ENCODE results near the gene IRF1. TPM values are rescaled to one million over a fixed set of nuclear protein-coding genes. Genes with fewer than 3 reads are reported as not detected.

IRF1 gene
- total and polyA plus RNA-seq, 4 donors: 32.9 to 141 (median 68.5) TPM

DNA sequence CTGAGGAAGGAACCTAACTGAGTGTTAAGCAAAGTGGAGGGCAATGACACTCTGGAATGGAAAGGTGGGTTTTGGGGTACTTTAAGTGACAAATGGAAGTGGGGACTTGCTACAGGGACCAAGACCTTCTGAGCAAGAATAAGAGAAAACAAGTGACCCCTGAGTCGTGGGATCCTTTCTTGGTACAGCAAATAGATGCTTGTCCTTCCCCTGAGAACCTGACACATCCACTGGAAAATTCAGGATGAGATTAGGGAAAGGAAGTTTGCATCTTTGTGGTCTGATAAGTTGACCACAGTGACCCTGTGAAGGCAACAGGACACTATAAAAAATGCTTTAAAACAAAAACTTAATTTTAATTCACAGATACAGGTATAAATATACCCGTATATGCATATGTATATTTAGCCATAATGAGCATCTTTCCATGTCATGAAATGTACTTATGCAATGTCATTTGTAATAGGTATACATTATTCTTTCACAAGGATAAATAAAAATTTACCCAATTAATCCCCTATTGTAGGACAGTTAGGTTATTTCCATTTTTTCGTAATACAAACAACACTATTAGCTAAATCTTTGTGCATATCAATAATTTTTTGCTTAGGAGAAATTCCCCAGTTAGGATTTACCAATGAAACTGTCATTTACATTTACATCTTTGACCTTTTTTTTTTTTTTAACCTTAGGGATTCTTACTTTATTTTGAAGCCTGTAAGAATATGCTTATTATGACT is 2.0 kb upstream of the IRF1 start:
- TF ChIP-seq, protein P1, sequence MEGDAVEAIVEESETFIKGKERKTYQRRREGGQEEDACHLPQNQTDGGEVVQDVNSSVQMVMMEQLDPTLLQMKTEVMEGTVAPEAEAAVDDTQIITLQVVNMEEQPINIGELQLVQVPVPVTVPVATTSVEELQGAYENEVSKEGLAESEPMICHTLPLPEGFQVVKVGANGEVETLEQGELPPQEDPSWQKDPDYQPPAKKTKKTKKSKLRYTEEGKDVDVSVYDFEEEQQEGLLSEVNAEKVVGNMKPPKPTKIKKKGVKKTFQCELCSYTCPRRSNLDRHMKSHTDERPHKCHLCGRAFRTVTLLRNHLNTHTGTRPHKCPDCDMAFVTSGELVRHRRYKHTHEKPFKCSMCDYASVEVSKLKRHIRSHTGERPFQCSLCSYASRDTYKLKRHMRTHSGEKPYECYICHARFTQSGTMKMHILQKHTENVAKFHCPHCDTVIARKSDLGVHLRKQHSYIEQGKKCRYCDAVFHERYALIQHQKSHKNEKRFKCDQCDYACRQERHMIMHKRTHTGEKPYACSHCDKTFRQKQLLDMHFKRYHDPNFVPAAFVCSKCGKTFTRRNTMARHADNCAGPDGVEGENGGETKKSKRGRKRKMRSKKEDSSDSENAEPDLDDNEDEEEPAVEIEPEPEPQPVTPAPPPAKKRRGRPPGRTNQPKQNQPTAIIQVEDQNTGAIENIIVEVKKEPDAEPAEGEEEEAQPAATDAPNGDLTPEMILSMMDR (IDR thresholded peaks at IDR 0.05; ENCODE audit: control extremely low read depth, extremely low read depth): no peak
- Histone ChIP-seq H3K27me3 (ENCODE audit: control insufficient read depth in 3 of 3, insufficient read depth in 3 of 3, low read length in 2 of 3) (no peaks in the 10 kb centered on the region), H3K36me3 (ENCODE audit: control insufficient read depth in 4 of 4, insufficient read depth in 4 of 4, low read length in 4 of 4) (peaks cover 0 to 6% (median 3%) of the 10 kb centered on the region in 4 donors), H3K9ac (ENCODE audit: insufficient read depth in 1 of 2, low read length in 2 of 2) (no peak overlapping the region), H3K4me1 (ENCODE audit: control insufficient read depth in 5 of 5, insufficient read depth in 5 of 5, low read length in 5 of 5) (peaks cover 10 to 36% (median 21%) of the 10 kb centered on the region in 5 donors), H3K4me3 (no peak overlapping the region), H3K27ac (ENCODE audit: low read depth in 1 of 2, low read length in 1 of 2) (peak overlapping the region in 1 of 2 donors; percentile 94), H3K9me3 (ENCODE audit: control insufficient read depth in 4 of 4, insufficient read depth in 3 of 4, low read length in 3 of 4) (no peaks in the 10 kb centered on the region)
- 85 to 91% methylated on average over 3 of the region's 3 CpGs for WGBS, 2 donors
- ATAC-seq (ENCODE audit: insufficient read depth, low FRiP score): no peak
- DNase-seq: peak in 1 of 3 donors; percentile 2

- TF ChIP-seq, protein P1 (IDR thresholded peaks at IDR 0.05; ENCODE audit: control extremely low read depth, extremely low read depth): no peak
- H3K9ac ChIP-seq (ENCODE audit: insufficient read depth in 1 of 2, low read length in 2 of 2): peak overlapping the region; percentile 57 to 68
- no peaks in the 10 kb centered on the region for H3K9me3 ChIP-seq (ENCODE audit: control insufficient read depth in 4 of 4, insufficient read depth in 3 of 4, low read length in 3 of 4)
- H3K27me3 ChIP-seq (ENCODE audit: control insufficient read depth in 3 of 3, insufficient read depth in 3 of 3, low read length in 2 of 3): no peaks in the 10 kb centered on the region
- peaks cover 8 to 33% (median 21%) of the 10 kb centered on the region in 5 donors for H3K4me1 ChIP-seq (ENCODE audit: control insufficient read depth in 5 of 5, insufficient read depth in 5 of 5, low read length in 5 of 5)
- peak overlapping the region; percentile 24 for H3K4me3 ChIP-seq
- WGBS, 2 donors: 55 to 61% methylated on average over 22 of the region's 22 CpGs
- peaks cover 2 to 15% (median 7%) of the 10 kb centered on the region in 4 donors for H3K36me3 ChIP-seq (ENCODE audit: control insufficient read depth in 4 of 4, insufficient read depth in 4 of 4, low read length in 4 of 4)
- no peak for ATAC-seq (ENCODE audit: insufficient read depth, low FRiP score)
- peak in 1 of 3 donors; percentile 23 for DNase-seq
- H3K27ac ChIP-seq (ENCODE audit: low read depth in 1 of 2, low read length in 1 of 2): peak overlapping the region; percentile 94 to 99
Observed at GRCh38 chr5:132491368-132492364, 1.1 kb upstream of the IRF1 start.

- peaks cover 2 to 40% (median 21%) of the 10 kb centered on the region in 5 donors for H3K4me1 ChIP-seq (ENCODE audit: control insufficient read depth in 5 of 5, insufficient read depth in 5 of 5, low read length in 5 of 5)
- H3K9ac ChIP-seq (ENCODE audit: insufficient read depth in 1 of 2, low read length in 2 of 2): peak overlapping the region; percentile 56 to 57
- H3K9me3 ChIP-seq (ENCODE audit: control insufficient read depth in 4 of 4, insufficient read depth in 3 of 4, low read length in 3 of 4): no peaks in the 10 kb centered on the region
- H3K27me3 ChIP-seq (ENCODE audit: control insufficient read depth in 3 of 3, insufficient read depth in 3 of 3, low read length in 2 of 3): no peaks in the 10 kb centered on the region
- peak overlapping the region; percentile 93 for H3K4me3 ChIP-seq
- peak overlapping the region; percentile 98 to 99 for H3K27ac ChIP-seq (ENCODE audit: low read depth in 1 of 2, low read length in 1 of 2)
- peak; percentile 16 for ATAC-seq (ENCODE audit: insufficient read depth, low FRiP score)
- peaks cover 4 to 30% (median 17%) of the 10 kb centered on the region in 4 donors for H3K36me3 ChIP-seq (ENCODE audit: control insufficient read depth in 4 of 4, insufficient read depth in 4 of 4, low read length in 4 of 4)
- TF ChIP-seq, protein P1 (IDR thresholded peaks at IDR 0.05; ENCODE audit: control extremely low read depth, extremely low read depth): no peak
- WGBS, 2 donors: 0% methylated on average over 58 to 65 of the region's 65 CpGs
- peak; percentile 43 to 71 (median 67) for DNase-seq
Observed at GRCh38 chr5:132489871-132490483, 596 bp downstream of the IRF1 start.

Measured in lung (tissue), 12 donors.